Keratinocyte (primary cell): Measurements from ENCODE around the gene LY9. TPM values are rescaled to one million over a fixed set of nuclear protein-coding genes. Genes with fewer than 3 reads are reported as not detected.

Source experiments
- DNase-seq: peaks from one replicate; pipeline ENCODE4 v3.0.0-alpha.2; 2011; ENCODE audit warnings: low read depth, missing footprints, low spot score
- FAIRE-seq: peaks from 2 replicates; lab custom pipeline; 2011; peaks lifted over from hg19 to GRCh38; lab: Jason Lieb, UNC
- H2AFZ ChIP-seq: 2 replicates; pipeline ENCODE4 v1.6.0; 2012; ENCODE audit warnings: low read length, control low read depth, inconsistent platforms; ENCODE audit not compliant: control insufficient read depth
- H3K27ac ChIP-seq: 2 replicates; pipeline ENCODE4 v1.5.1; 2011; ENCODE audit warnings: low read length; ENCODE audit not compliant: control insufficient read depth, insufficient read depth
- H3K27me3 ChIP-seq: 3 replicates; pipeline ENCODE4 v1.6.0; 2011; ENCODE audit warnings: low read length; ENCODE audit not compliant: control insufficient read depth, insufficient read depth; ENCODE audit errors: extremely low read depth
- H3K36me3 ChIP-seq, 2 experiments: 2 replicates in 1 of 2; 3 replicates in 1 of 2; pipeline ENCODE4 v1.5.1; 2011; ENCODE audit warnings: low read length in 2 of 2, mild to moderate bottlenecking in 1 of 2; ENCODE audit not compliant: control insufficient read depth in 2 of 2, insufficient read depth in 2 of 2; ENCODE audit errors: extremely low read depth in 1 of 2
- H3K4me1 ChIP-seq: 3 replicates; pipeline ENCODE4 v1.5.1; 2011; ENCODE audit warnings: low read length; ENCODE audit not compliant: control insufficient read depth, insufficient read depth; ENCODE audit errors: extremely low read depth
- H3K4me2 ChIP-seq: 3 replicates; pipeline ENCODE4 v1.6.0; 2011; ENCODE audit warnings: low read depth, low read length; ENCODE audit not compliant: control insufficient read depth, insufficient read depth; ENCODE audit errors: extremely low read depth
- H3K4me3 ChIP-seq, 3 experiments: fragments of 200-600 bp in 1 of 3; sonication (generic) in 1 of 3; 2 replicates in 2 of 3; 3 replicates in 1 of 3; pipeline ENCODE4 v1.5.1; 2011 to 2016; ENCODE audit warnings: low read length in 3 of 3, mild to moderate bottlenecking in 3 of 3, control low read depth in 2 of 3, inconsistent platforms in 1 of 3, low read depth in 1 of 3, mixed read lengths in 1 of 3, mixed run types in 1 of 3, moderate library complexity in 1 of 3; ENCODE audit not compliant: control insufficient read depth in 2 of 3, insufficient read depth in 2 of 3; ENCODE audit errors: extremely low read depth in 1 of 3
- H3K79me2 ChIP-seq: 2 replicates; pipeline ENCODE4 v1.6.0; 2012; ENCODE audit warnings: low read length; ENCODE audit not compliant: control insufficient read depth, insufficient read depth
- H3K9ac ChIP-seq: 3 replicates; pipeline ENCODE4 v1.6.0; 2011; ENCODE audit warnings: low read length; ENCODE audit not compliant: control insufficient read depth, insufficient read depth; ENCODE audit errors: extremely low read depth
- H3K9me1 ChIP-seq: 3 replicates; pipeline ENCODE4 v1.6.0; 2011; ENCODE audit warnings: low read length; ENCODE audit not compliant: control insufficient read depth, insufficient read depth; ENCODE audit errors: extremely low read depth
- H3K9me3 ChIP-seq: 2 replicates; pipeline ENCODE4 v1.5.1; 2012; ENCODE audit warnings: low read depth, low read length; ENCODE audit not compliant: control insufficient read depth
- H4K20me1 ChIP-seq: 3 replicates; pipeline ENCODE4 v1.6.0; 2011; ENCODE audit warnings: low read length; ENCODE audit not compliant: control insufficient read depth, insufficient read depth; ENCODE audit errors: extremely low read depth
- EZH2 ChIP-seq: IDR thresholded peaks from one replicate; pipeline ENCODE4 v1.6.1; 2012; ENCODE audit warnings: inconsistent platforms, mild to moderate bottlenecking, low read length, moderate library complexity
- dilution Hi-C: fragments of 300-500 bp; cut with MboI; formaldehyde crosslinking; loops from one replicate; pipeline ENCODE4 v1.7.0; 2020; ENCODE audit warnings: low sequenced_read_pairs; ENCODE audit not compliant: extremely low pct_ligation_motif_present
- polyA plus RNA-seq, 5 experiments: library from polyadenylated mRNA; depleted of rRNA in 3 of 5; stranded (reverse) in 3 of 5; stranded (forward) in 1 of 5; unstranded in 1 of 5; fragments of >200 nt; gene quantifications; 1 replicate in 1 of 5; 2 replicates in 3 of 5; 3 replicates in 1 of 5; pipeline versions ENCODE4 v1.2.1 to v1.2.3, GENCODE V29; 2011 to 2012; ENCODE audit warnings: missing spikeins in 2 of 5, low read depth in 1 of 5, low replicate concordance in 1 of 5
- TF ChIP-seq, protein P1 (sequence below), 3 experiments: IDR thresholded peaks in 1 of 3; conservative IDR thresholded peaks in 1 of 3; optimal IDR thresholded peaks in 1 of 3; 2 replicates in 2 of 3; 3 replicates in 1 of 3; pipeline versions ENCODE3 to v1.5.1; 2011; ENCODE audit warnings: low read length in 3 of 3, mild to moderate bottlenecking in 3 of 3, moderate library complexity in 2 of 3, control low read depth in 1 of 3, inconsistent platforms in 1 of 3; ENCODE audit not compliant: insufficient read depth in 2 of 3; ENCODE audit errors: extremely low read depth in 1 of 3

Gene LY9
- polyA plus RNA-seq, 1 donor (not counting 4 experiments of a cell fraction or from before 2014, with no cell fraction given): not detected

GRCh38 chr1:160747717-160748116, 48.3 kb upstream of the LY9 start:
- Histone ChIP-seq H3K9me3 (no peaks in the 10 kb centered on the region), H3K4me1 (peaks cover 18% of the 10 kb centered on the region), H3K27ac (peak overlapping the region; percentile 29), H3K4me2 (no peak overlapping the region), H3K36me3 (peaks cover 0 to 10% of the 10 kb centered on the region in 2 experiments), H4K20me1 (no peaks in the 10 kb centered on the region), H3K9me1 (no peaks in the 10 kb centered on the region), H3K4me3 (no peak overlapping the region), H2AFZ (no peak overlapping the region), H3K79me2 (no peaks in the 10 kb centered on the region), H3K9ac (no peak overlapping the region), H3K27me3 (no peaks in the 10 kb centered on the region)
- FAIRE-seq (no peak), DNase-seq (no peak)
- TF ChIP-seq, protein P1, sequence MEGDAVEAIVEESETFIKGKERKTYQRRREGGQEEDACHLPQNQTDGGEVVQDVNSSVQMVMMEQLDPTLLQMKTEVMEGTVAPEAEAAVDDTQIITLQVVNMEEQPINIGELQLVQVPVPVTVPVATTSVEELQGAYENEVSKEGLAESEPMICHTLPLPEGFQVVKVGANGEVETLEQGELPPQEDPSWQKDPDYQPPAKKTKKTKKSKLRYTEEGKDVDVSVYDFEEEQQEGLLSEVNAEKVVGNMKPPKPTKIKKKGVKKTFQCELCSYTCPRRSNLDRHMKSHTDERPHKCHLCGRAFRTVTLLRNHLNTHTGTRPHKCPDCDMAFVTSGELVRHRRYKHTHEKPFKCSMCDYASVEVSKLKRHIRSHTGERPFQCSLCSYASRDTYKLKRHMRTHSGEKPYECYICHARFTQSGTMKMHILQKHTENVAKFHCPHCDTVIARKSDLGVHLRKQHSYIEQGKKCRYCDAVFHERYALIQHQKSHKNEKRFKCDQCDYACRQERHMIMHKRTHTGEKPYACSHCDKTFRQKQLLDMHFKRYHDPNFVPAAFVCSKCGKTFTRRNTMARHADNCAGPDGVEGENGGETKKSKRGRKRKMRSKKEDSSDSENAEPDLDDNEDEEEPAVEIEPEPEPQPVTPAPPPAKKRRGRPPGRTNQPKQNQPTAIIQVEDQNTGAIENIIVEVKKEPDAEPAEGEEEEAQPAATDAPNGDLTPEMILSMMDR (optimal IDR thresholded peaks at IDR 0.05 in 1 of 3, IDR thresholded peaks at IDR 0.05 in 1 of 3, conservative IDR thresholded peaks at IDR 0.05 in 1 of 3; ENCODE audit: extremely low read depth in 1 of 3, insufficient read depth in 2 of 3, low read length in 3 of 3): no peak
- no peak for TF ChIP-seq EZH2
- dilution Hi-C loops: no loop called here

DNA sequence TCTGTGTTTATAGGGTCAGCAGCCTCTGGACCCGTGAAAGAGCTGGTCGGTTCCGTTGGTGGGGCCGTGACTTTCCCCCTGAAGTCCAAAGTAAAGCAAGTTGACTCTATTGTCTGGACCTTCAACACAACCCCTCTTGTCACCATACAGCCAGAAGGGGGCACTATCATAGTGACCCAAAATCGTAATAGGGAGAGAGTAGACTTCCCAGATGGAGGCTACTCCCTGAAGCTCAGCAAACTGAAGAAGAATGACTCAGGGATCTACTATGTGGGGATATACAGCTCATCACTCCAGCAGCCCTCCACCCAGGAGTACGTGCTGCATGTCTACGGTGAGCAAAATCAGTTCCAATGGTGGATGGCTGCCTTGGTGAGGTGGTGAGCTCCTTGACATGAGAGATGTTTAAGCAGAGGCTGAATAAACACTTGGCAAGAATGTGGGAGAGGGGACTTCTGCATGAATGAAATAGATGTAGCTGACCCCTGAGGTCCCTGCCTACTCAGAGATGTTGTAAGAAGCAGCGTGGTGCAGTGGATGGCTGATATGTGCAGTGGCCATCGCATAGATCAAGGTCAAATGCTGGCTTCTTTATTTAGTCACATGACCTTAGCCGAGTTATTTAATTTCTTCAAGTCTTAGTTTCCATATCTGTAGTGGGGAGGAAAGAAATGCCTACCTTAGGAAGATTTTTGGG, 47.6 kb upstream of the LY9 start:
- Histone ChIP-seq H3K27ac (peak overlapping the region; percentile 29), H3K4me2 (peak overlapping the region; percentile 46), H4K20me1 (no peaks in the 10 kb centered on the region), H3K4me3 (no peak overlapping the region), H3K9me1 (no peaks in the 10 kb centered on the region), H3K79me2 (no peaks in the 10 kb centered on the region), H2AFZ (no peak overlapping the region), H3K9me3 (no peaks in the 10 kb centered on the region), H3K4me1 (peaks cover 18% of the 10 kb centered on the region), H3K9ac (no peak overlapping the region), H3K27me3 (no peaks in the 10 kb centered on the region), H3K36me3 (peaks cover 0 to 10% of the 10 kb centered on the region in 2 experiments)
- peak; percentile 87 for DNase-seq
- peak; percentile 98 for FAIRE-seq
- TF ChIP-seq EZH2: no peak
- TF ChIP-seq, protein P1 (optimal IDR thresholded peaks at IDR 0.05 in 1 of 3, IDR thresholded peaks at IDR 0.05 in 1 of 3, conservative IDR thresholded peaks at IDR 0.05 in 1 of 3; ENCODE audit: extremely low read depth in 1 of 3, insufficient read depth in 2 of 3, low read length in 3 of 3): peak; percentile 32 to 71 (median 57)
- dilution Hi-C loops: no loop called here
